Cortex of kidney (tissue), 1 donor: ENCODE data around the gene FAM53B.

Source experiments
- DNase-seq: peaks from one replicate; lab custom pipeline; 2025; lab: John Stamatoyannopoulos, UW

Gene FAM53B

DNA sequence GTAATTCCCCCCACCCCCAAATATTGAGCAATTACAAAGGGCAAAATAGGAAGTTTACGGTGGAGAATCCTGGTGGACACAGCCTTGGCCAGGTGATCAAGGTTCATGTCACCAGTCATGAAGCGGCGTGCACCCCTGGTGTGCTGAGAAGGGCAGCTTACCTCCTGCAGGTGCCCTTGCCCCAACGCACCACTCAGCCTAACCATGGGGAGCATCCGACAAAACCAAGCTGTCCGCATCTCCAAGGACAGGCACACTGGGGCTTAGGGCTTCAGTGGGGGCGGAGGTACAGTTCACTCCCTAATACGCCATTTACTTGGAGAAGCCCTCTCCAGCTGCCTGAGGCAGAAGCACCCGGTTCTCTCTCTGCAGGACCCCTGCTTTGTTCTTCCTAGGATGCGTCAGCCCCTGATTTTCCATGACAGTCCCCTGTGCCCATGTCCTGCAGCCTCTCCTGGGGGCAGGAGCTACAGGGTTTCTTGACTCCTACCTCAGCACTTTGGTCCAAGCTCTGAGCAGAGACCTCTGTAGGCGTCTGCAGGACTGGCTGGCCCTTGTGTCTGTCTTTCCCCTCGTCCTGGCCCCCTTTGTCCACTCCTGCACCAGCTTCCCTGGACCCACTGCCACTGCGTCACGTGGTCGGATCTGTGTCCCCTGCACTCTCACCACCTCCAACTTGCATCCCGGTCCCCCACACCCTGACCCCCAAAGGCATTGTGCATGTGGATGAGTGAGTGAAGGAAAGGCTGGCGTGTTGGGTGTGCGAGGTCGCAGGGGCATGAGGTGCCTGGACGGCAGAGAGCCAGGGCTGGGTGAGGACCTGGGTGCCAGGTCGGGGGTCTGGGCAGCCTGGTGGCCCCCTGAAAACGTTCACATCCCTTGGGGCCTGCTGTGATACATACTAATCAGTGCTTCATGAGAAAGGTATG, 168.8 kb downstream of the FAM53B start:
- DNase-seq = no peak

DNA sequence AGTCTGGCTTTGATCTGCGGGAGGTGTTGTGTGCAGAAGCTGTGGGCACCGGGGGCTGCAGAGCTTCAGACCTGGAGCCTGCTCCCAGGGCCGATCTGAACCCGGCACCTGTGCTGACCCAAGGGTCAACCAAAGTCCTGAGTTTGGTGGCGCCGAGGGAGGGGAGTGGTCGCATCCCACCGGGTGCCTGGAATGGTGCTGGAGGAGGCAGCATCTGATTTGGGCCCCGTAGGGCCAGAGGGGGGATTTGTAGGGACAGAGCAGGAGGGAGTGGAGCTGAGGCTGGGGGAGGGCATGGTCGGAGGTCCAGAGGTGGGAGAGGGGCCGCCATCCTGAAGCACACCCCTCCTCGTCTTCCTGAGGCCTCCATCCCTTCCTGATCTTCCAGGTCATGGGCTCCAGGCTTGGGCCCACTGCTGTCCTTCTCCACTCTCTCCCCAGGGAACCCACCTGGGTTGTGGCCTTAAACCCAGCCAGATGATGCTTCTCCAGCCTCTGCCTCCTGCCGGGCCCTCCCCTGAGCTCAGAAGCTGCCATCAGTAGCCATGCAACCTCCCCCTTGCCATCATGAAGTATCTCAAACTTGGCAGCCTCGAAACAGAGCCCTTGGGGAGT, 169.6 kb downstream of the FAM53B start:
- no peak for DNase-seq

DNA sequence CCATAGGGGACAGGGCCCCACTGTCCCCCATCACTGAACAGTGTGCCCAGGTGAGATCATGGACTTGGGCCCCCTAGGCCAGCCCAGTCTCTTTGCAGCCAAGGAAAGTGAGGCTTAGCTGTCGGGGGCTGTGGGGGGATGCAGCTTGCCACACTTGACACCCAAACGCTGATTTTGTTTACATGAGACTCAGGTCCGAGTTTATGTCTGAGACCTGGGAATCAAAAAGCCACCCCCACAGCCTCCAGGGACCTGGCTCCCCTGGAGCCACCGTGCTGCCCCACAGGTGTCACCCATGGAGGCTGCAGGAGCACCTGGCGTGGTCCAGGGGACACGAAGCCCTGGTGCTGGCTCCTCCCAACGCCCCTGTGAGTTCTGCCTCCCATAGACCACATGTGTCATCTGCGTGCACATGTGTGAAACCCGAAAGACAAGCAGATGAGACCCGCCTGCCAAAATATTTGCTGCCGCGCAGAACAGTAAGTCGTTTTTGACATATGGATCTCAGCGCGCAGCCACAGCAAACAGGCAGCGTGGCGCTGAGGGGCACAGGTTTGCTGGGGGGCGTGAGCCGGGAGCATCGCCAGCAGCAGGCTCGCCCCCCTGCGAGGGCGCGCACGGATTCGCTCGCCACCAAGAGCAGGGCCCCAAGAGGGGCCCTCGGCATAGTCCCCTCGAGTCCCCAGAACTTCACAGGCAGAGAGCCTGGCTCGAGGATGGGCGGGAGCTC, 170.3 kb downstream of the FAM53B start:
- no peak for DNase-seq

DNA sequence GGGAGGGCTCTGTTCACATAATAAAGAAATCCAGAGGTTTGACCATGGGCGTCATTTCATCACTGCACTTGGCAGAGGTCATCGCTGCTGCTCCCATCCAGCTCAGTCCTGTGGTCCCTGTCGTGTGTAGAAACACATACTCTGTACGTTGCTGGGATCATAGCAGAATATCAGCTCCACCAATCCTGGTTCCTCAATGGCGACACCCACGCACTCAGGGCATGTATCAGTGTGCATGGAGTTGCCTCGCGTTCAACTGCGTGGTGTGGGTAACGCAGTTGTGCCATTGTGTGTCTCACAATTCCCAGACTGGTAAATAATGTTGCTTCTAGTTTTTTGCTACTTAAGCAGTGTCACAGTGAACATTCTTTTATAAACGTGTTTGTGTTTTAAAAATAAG, 171.4 kb downstream of the FAM53B start:
- no peak for DNase-seq

- DNase-seq = no peak
These were observed 173.5 kb downstream of the FAM53B start for GRCh38 chr10:124570646-124571045.

GRCh38 chr10:124569623-124570470, 174.3 kb downstream of the FAM53B start:
- no peak for DNase-seq
